Uterus (tissue), 4 donors: Measurements from ENCODE around the gene OMG. TPM values are rescaled to one million over a fixed set of nuclear protein-coding genes. Genes with fewer than 3 reads are reported as not detected.
A peak's percentile ranks its signal among the peaks of the same experiment; 100 is the strongest.

Experiments used
- DNase-seq, 2 donors: peaks; one replicate each; pipeline ENCODE4 v3.0.0-alpha.2; 2019 to 2020
- H3K27ac ChIP-seq, 2 donors: fragments of 200-600 bp; sonication (generic); 1 replicate in 1 of 2; 2 replicates in 1 of 2; pipeline ENCODE4 v1.5.1; 2016 to 2018
- H3K27me3 ChIP-seq, 2 donors: fragments of 200-600 bp; sonication (generic); one replicate each; pipeline ENCODE4 v1.5.1; 2018 to 2019; ENCODE audit warnings: control low read depth in 1 of 2
- H3K36me3 ChIP-seq, 2 donors: fragments of 200-600 bp; sonication (generic); one replicate each; pipeline ENCODE4 v1.5.1; 2019; ENCODE audit warnings: control low read depth in 1 of 2
- H3K4me1 ChIP-seq, 2 donors: fragments of 200-600 bp; sonication (generic); one replicate each; pipeline ENCODE4 v1.5.1; 2018 to 2019; ENCODE audit warnings: control low read depth in 1 of 2
- H3K4me3 ChIP-seq, 2 donors: fragments of 200-600 bp; sonication (generic); 1 replicate in 1 of 2; 2 replicates in 1 of 2; pipeline ENCODE4 v1.5.1; 2018 to 2019; ENCODE audit warnings: mild to moderate bottlenecking in 1 of 2
- H3K9me3 ChIP-seq, 2 donors: fragments of 200-600 bp; sonication (generic); one replicate each; pipeline ENCODE4 v1.5.1; 2019; ENCODE audit warnings: control low read depth in 1 of 2
- POLR2A ChIP-seq, 2 donors: fragments of 450-650 bp; IDR thresholded peaks; one replicate each; pipeline ENCODE4 v1.6.1; 2016; ENCODE audit warnings: antibody characterized with exemption in 2 of 2, mild to moderate bottlenecking in 1 of 2, moderate library complexity in 1 of 2
- intact Hi-C: fragments of 100-400 bp; cut with DNase I; formaldehyde crosslinking; loops from one replicate; pipeline ENCODE4 v1.15.1; 2023; ENCODE audit warnings: low total_unique reads
- total RNA-seq, 4 donors: library from RNA; depleted of rRNA in 3 of 4; stranded (reverse); fragments of >200 nt in 3 of 4; gene quantifications; one replicate each; pipeline versions ENCODE4 v1.1.0 to v1.2.4, GENCODE V29; 2014 to 2023
- TF ChIP-seq, protein P1 (sequence below), 4 experiments: fragments of 200-600 bp in 2 of 4; fragments of 450-650 bp in 2 of 4; sonication (generic) in 2 of 4; IDR thresholded peaks; one replicate each; pipeline ENCODE4 v1.5.1; 2016 to 2019; ENCODE audit warnings: antibody characterized with exemption in 4 of 4, mild to moderate bottlenecking in 2 of 4, moderate library complexity in 1 of 4
- donor health status: DM: yes; HTN: yes; CAD: no.

OMG gene
- total RNA-seq, 4 donors from 2014 or later = 0.51 to 1.0 TPM; not detected in 2

DNA sequence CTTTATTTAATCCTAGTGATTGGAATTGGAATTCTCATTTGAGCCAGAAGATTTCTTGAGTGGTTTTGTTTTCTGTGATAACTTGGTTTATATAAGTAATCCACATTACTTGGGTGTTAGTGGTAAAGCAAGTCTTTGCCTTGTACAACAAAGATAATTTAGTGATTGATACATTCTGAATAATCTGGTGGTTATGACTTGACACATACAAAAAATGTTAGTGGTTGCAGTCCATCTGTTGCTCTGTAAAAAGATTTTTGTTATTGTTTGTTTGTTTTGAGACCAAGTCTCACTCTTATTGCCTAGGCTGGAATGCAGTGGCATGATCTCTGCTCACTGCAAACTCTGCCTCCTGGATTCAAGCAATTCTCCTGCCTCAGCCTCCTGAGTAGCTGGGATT is 13.2 kb downstream of the OMG start:
- DNase-seq = no peak
- TF ChIP-seq, protein P1, sequence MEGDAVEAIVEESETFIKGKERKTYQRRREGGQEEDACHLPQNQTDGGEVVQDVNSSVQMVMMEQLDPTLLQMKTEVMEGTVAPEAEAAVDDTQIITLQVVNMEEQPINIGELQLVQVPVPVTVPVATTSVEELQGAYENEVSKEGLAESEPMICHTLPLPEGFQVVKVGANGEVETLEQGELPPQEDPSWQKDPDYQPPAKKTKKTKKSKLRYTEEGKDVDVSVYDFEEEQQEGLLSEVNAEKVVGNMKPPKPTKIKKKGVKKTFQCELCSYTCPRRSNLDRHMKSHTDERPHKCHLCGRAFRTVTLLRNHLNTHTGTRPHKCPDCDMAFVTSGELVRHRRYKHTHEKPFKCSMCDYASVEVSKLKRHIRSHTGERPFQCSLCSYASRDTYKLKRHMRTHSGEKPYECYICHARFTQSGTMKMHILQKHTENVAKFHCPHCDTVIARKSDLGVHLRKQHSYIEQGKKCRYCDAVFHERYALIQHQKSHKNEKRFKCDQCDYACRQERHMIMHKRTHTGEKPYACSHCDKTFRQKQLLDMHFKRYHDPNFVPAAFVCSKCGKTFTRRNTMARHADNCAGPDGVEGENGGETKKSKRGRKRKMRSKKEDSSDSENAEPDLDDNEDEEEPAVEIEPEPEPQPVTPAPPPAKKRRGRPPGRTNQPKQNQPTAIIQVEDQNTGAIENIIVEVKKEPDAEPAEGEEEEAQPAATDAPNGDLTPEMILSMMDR (IDR thresholded peaks at IDR 0.05) = no peak
- TF ChIP-seq POLR2A (IDR thresholded peaks at IDR 0.05) = no peak

DNA sequence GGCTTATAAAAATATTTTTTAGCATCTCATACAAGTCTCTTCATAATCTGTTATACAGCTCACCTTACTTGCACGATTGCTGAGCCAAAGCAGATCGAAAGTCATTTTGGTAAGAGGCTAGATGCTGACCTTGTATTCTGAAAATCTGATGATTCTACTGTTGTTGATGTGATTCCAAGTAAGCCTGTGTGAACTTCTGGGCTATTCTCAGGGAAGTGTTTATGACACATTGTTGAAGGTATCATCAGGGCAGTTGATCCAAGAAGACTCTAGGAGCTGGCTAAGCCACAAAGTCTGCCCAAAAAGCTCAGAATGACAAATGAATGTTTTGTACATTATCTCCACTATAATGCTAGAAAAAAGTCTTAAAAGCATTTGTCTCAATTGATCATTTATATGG is 16.0 kb downstream of the OMG start:
- no peak overlapping the region for H3K4me3 ChIP-seq
- H3K36me3 ChIP-seq = no peaks in the 10 kb centered on the region
- H3K27ac ChIP-seq = no peak overlapping the region
- TF ChIP-seq, protein P1 (IDR thresholded peaks at IDR 0.05) = no peak
- TF ChIP-seq POLR2A (IDR thresholded peaks at IDR 0.05) = no peak
- no peaks in the 10 kb centered on the region for H3K27me3 ChIP-seq
- H3K4me1 ChIP-seq = no peaks in the 10 kb centered on the region
- DNase-seq = no peak
- H3K9me3 ChIP-seq = no peaks in the 10 kb centered on the region
- intact Hi-C loops = no loop called here

More for the DNA sequence above, 13.2 kb downstream of the OMG start:
- intact Hi-C loops = no loop called here
- Histone ChIP-seq H3K4me3 (no peak overlapping the region), H3K36me3 (no peaks in the 10 kb centered on the region), H3K27ac (no peak overlapping the region), H3K27me3 (no peaks in the 10 kb centered on the region), H3K4me1 (no peaks in the 10 kb centered on the region), H3K9me3 (no peaks in the 10 kb centered on the region)

DNA sequence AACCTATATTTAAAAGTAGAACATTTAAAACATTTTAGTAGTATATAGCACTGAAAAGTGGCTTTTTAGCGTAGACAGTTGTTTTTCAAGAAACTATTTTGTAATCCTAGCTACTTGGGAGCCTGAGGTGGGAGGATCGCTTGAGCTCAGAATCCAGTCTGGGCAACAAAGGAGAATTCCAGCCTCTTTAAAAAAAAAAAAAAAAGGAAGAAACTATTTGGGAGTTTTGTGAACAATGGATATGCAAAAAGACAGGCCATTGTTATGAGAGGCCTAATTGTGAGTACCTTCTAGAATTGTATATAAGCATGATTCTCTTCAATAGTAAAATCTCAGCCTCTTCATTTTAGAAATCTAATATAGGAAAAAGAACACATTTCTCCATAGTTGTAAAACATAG is 17.6 kb downstream of the OMG start:
- H3K27me3 ChIP-seq = no peaks in the 10 kb centered on the region
- no peaks in the 10 kb centered on the region for H3K36me3 ChIP-seq
- intact Hi-C loops = no loop called here
- H3K9me3 ChIP-seq = no peaks in the 10 kb centered on the region
- TF ChIP-seq, protein P1 (IDR thresholded peaks at IDR 0.05) = no peak
- no peak for TF ChIP-seq POLR2A (IDR thresholded peaks at IDR 0.05)
- no peak for DNase-seq
- H3K4me1 ChIP-seq = no peaks in the 10 kb centered on the region
- no peak overlapping the region for H3K27ac ChIP-seq
- H3K4me3 ChIP-seq = no peak overlapping the region

DNA sequence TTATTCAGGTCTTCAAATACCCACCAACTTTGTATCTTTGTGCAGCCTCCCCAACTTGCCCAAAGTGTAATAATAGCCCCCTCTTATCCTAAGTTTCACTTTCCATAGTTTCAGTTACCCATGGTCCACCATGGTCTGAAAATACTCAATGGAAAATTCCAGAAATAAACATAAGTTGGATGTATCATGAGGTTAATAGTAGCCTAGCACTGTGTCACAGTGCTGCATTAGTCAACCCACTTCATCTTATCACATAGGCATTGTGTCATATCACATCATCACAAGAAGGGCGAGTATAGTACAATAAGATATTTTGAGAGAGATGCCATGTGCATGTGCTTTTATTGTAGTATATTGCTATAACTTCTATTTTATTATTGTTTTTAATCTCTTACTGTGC is 21.9 kb downstream of the OMG start:
- Histone ChIP-seq H3K9me3 (no peaks in the 10 kb centered on the region), H3K4me1 (no peaks in the 10 kb centered on the region), H3K4me3 (no peak overlapping the region), H3K27ac (peak overlapping the region in 1 of 2 donors; percentile 5), H3K27me3 (no peaks in the 10 kb centered on the region), H3K36me3 (no peaks in the 10 kb centered on the region)
- TF ChIP-seq POLR2A (IDR thresholded peaks at IDR 0.05) = no peak
- TF ChIP-seq, protein P1 (IDR thresholded peaks at IDR 0.05) = no peak
- intact Hi-C loops = no loop called here
- no peak for DNase-seq

DNA sequence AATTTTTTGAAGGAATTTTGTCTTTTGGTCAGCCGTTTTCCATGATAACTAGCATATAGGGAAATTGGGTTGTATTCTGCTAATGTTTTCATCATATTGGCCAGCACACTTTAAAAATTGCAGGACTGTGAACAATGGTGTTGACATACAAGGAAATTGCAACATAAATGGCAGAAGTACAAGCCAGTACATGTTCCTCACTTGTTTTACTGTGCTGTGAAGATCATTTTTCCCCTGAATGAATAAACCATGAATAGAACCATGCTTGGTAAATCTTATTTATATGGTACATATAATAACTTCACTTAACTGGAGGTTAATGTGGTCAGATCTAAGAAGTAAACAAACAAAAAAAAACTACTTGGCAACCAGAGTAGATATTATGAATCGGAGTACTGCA is 22.8 kb downstream of the OMG start:
- Histone ChIP-seq H3K27me3 (no peaks in the 10 kb centered on the region), H3K27ac (peak overlapping the region in 1 of 2 donors; percentile 31), H3K4me3 (no peak overlapping the region), H3K9me3 (no peaks in the 10 kb centered on the region), H3K36me3 (no peaks in the 10 kb centered on the region), H3K4me1 (no peaks in the 10 kb centered on the region)
- intact Hi-C loops = no loop called here
- TF ChIP-seq, protein P1 (IDR thresholded peaks at IDR 0.05) = no peak
- no peak for TF ChIP-seq POLR2A (IDR thresholded peaks at IDR 0.05)
- no peak for DNase-seq
